ENCODE data around the gene ELOVL1.
"Not testable (repeated sequence)": the region's sequence is repeated elsewhere in the genome, so short reads cannot be mapped to it uniquely, and the experiment has no call there.

ELOVL1 gene

GRCh38 chr1:43367904-43368645 is at the start of gene ELOVL1:
Gene ELOVL1, minus strand, starts transcription at chr1:43368011. Its CDS starts 2,402 bp downstream, at chr1:43365609.
- DNase-seq, result peak; percentile 95 to 99 (median 98)

GRCh38 chr1:43415901-43416300 is 48.1 kb upstream of the ELOVL1 start:
- DNase-seq, result no peak

GRCh38 chr1:43414634-43415223 is 46.9 kb upstream of the ELOVL1 start:
- DNase-seq, result peak; percentile 72 to 82 (median 81)

- not testable (repeated sequence) for DNase-seq
Measured at GRCh38 chr1:43413426-43413825, 45.6 kb upstream of the ELOVL1 start.

GRCh38 chr1:43410571-43410970 is 42.8 kb upstream of the ELOVL1 start:
- no peak for DNase-seq

GRCh38 chr1:43405876-43406234 is 38.0 kb upstream of the ELOVL1 start:
- no peak for DNase-seq

GRCh38 chr1:43405219-43405875 is 37.5 kb upstream of the ELOVL1 start:
- no peak for DNase-seq

- no peak for DNase-seq
Measured at GRCh38 chr1:43404353-43404752, 36.5 kb upstream of the ELOVL1 start.

- DNase-seq, result no peak
Measured at GRCh38 chr1:43402089-43402865, 34.5 kb upstream of the ELOVL1 start.

GRCh38 chr1:43400441-43400840 is 32.6 kb upstream of the ELOVL1 start:
- DNase-seq, result not testable (repeated sequence)

GRCh38 chr1:43398227-43398626 is 30.4 kb upstream of the ELOVL1 start:
- no peak for DNase-seq

- no peak for DNase-seq
Measured at GRCh38 chr1:43396059-43396458, 28.2 kb upstream of the ELOVL1 start.

GRCh38 chr1:43395523-43395922 is 27.7 kb upstream of the ELOVL1 start:
- no peak for DNase-seq

- no peak for DNase-seq
Measured at GRCh38 chr1:43392702-43393101, 24.9 kb upstream of the ELOVL1 start.

GRCh38 chr1:43389326-43390313 is 21.8 kb upstream of the ELOVL1 start, which contains the start of the genes MED8 and SZT2:
Gene MED8, minus strand, starts transcription at chr1:43389800. Its CDS starts 36 bp downstream, at chr1:43389764.
Gene SZT2, plus strand, starts transcription at chr1:43389899. Its CDS starts 70 bp downstream, at chr1:43389969.
- peak; percentile 95 to 98 (median 97) for DNase-seq

- no peak for DNase-seq
Measured at GRCh38 chr1:43388613-43389012, 20.8 kb upstream of the ELOVL1 start.

- DNase-seq, result peak; percentile 28 to 56 (median 43)
Measured at GRCh38 chr1:43387976-43388599, 20.3 kb upstream of the ELOVL1 start.

- no peak for DNase-seq
Measured at GRCh38 chr1:43386676-43387075, 18.9 kb upstream of the ELOVL1 start.

- no peak for DNase-seq
Measured at GRCh38 chr1:43383449-43383848, 15.6 kb upstream of the ELOVL1 start.

GRCh38 chr1:43382027-43382779 is 14.4 kb upstream of the ELOVL1 start:
- DNase-seq, result no peak

Measured in suppressor macrophage treated with lipopolysaccharide for 1 hour (primary cell).